ENCODE data around the gene TAS1R2.
A peak's percentile ranks its signal among the peaks of the same experiment; 100 is the strongest.

The TAS1R2 gene

GRCh38 chr1:18891426-18891780, 31.9 kb upstream of the TAS1R2 start:
- no peak for TF ChIP-seq CTCF (IDR thresholded peaks at IDR 0.05; ENCODE audit: low read depth, low read length)
- DNase-seq (ENCODE audit: extremely low read depth, low read depth), result no peak

- DNase-seq (ENCODE audit: extremely low read depth, low read depth), result no peak
- TF ChIP-seq CTCF (IDR thresholded peaks at IDR 0.05; ENCODE audit: low read depth, low read length), result no peak
These were observed 31.4 kb upstream of the TAS1R2 start for GRCh38 chr1:18890706-18891425.

GRCh38 chr1:18886003-18886335, 26.5 kb upstream of the TAS1R2 start:
- no peak for TF ChIP-seq CTCF (IDR thresholded peaks at IDR 0.05; ENCODE audit: low read depth, low read length)
- DNase-seq (ENCODE audit: extremely low read depth, low read depth), result no peak

- no peak for TF ChIP-seq CTCF (IDR thresholded peaks at IDR 0.05; ENCODE audit: low read depth, low read length)
- no peak for DNase-seq (ENCODE audit: extremely low read depth, low read depth)
These were observed 26.0 kb upstream of the TAS1R2 start for GRCh38 chr1:18885311-18886002.

- DNase-seq (ENCODE audit: extremely low read depth, low read depth), result no peak
- TF ChIP-seq CTCF (IDR thresholded peaks at IDR 0.05; ENCODE audit: low read depth, low read length), result no peak
These were observed 25.3 kb upstream of the TAS1R2 start for GRCh38 chr1:18884727-18885126.

- no peak for DNase-seq (ENCODE audit: extremely low read depth, low read depth)
- TF ChIP-seq CTCF (IDR thresholded peaks at IDR 0.05; ENCODE audit: low read depth, low read length), result no peak
These were observed 24.9 kb upstream of the TAS1R2 start for GRCh38 chr1:18884419-18884717.

- peak; percentile 96 for TF ChIP-seq CTCF (IDR thresholded peaks at IDR 0.05; ENCODE audit: low read depth, low read length)
- no peak for DNase-seq (ENCODE audit: extremely low read depth, low read depth)
These were observed 24.4 kb upstream of the TAS1R2 start for GRCh38 chr1:18883636-18884418.

All from AG09319 (cell line).